Measurements from ENCODE around the gene PGA5.
"Not testable (repeated sequence)": the region's sequence is repeated elsewhere in the genome, so short reads cannot be mapped to it uniquely, and the experiment has no call there.

- TF ChIP-seq EZH2 (IDR thresholded peaks at IDR 0.05; ENCODE audit: borderline replicate concordance, low read depth, low read length, severe bottlenecking); CTCF (IDR thresholded peaks at IDR 0.05; ENCODE audit: borderline replicate concordance, extremely low read depth, low read length, poor library complexity, severe bottlenecking): not testable (repeated sequence)
Measured at GRCh38 chr11:61222047-61222446, 18.9 kb upstream of the PGA5 start, which contains the start of gene PGA4.

Data from DND-41 (cell line).